Body of pancreas (tissue), 4 donors: Measurements from ENCODE around the gene PSD4. TPM values are rescaled to one million over a fixed set of nuclear protein-coding genes. Genes with fewer than 3 reads are reported as not detected.

ENCODE experiments used
- ATAC-seq: fragments of 150-250 bp; one replicate; pipeline ENCODE4 v1.9.1; 2016
- DNase-seq, 4 donors: peaks; one replicate each; pipeline ENCODE4 v3.0.0-alpha.2; 2019
- H3K27ac ChIP-seq, 4 donors: fragments of 200-600 bp; sonication (generic); 1 replicate in 3 of 4; 2 replicates in 1 of 4; pipeline versions ENCODE4 v1.5.1 to v1.6.1; 2016 to 2019; ENCODE audit warnings: mild to moderate bottlenecking in 1 of 4, mixed read lengths in 1 of 4, moderate library complexity in 1 of 4
- H3K27me3 ChIP-seq, 2 donors: fragments of 200-600 bp; sonication (generic); one replicate each; pipeline ENCODE4 v1.6.0; 2016; ENCODE audit warnings: mild to moderate bottlenecking in 1 of 2
- H3K36me3 ChIP-seq, 2 donors: fragments of 200-600 bp; sonication (generic); replicated peaks in 1 of 2; 2 replicates each; pipeline ENCODE4 v1.5.1; 2016; ENCODE audit warnings: low read depth in 2 of 2; ENCODE audit not compliant: insufficient read depth in 1 of 2
- H3K4me1 ChIP-seq: fragments of 200-600 bp; sonication (generic); one replicate; pipeline ENCODE4 v1.6.0; 2016
- H3K4me3 ChIP-seq, 2 donors: fragments of 200-600 bp; sonication (generic); 1 replicate in 1 of 2; 2 replicates in 1 of 2; pipeline ENCODE4 v1.5.1; 2016 to 2019
- H3K9me3 ChIP-seq, 3 donors: fragments of 200-600 bp; sonication (generic); 1 replicate in 2 of 3; 2 replicates in 1 of 3; pipeline ENCODE4 v1.5.1; 2016
- POLR2A ChIP-seq, 3 donors: fragments of 450-650 bp; IDR thresholded peaks; one replicate each; pipeline ENCODE4 v1.6.1; 2016; ENCODE audit warnings: antibody characterized with exemption in 3 of 3, mild to moderate bottlenecking in 2 of 3
- WGBS, 2 donors: methylation state at CpG; one replicate each; pipeline ENCODE4 v1.1.5; 2017; 5-methylcytosine and 5-hydroxymethylcytosine counted together
- intact Hi-C: fragments of 100-400 bp; cut with DNase I; formaldehyde crosslinking; loops from one replicate; pipeline ENCODE4 v1.15.1; 2023
- total RNA-seq, 2 donors: library from RNA; depleted of rRNA; stranded (reverse); fragments of >200 nt; gene quantifications; one replicate each; pipeline ENCODE4 v1.1.0, GENCODE V29; 2016
- TF ChIP-seq, protein P1 (sequence below), 7 experiments: fragments of 450-650 bp in 4 of 7; fragments of 200-600 bp in 3 of 7; sonication (generic) in 3 of 7; IDR thresholded peaks; one replicate each; pipeline ENCODE4 v1.5.1; 2016 to 2019; ENCODE audit warnings: antibody characterized with exemption in 7 of 7

The PSD4 gene
- total RNA-seq, 2 donors from 2014 or later: 40.5 to 83.4 TPM

GRCh38 chr2:113213061-113213930, 39.5 kb downstream of the PSD4 start:
- Histone ChIP-seq H3K36me3 (no peaks in the 10 kb centered on the region), H3K4me3 (no peak overlapping the region), H3K9me3 (no peaks in the 10 kb centered on the region), H3K27ac (no peak overlapping the region), H3K4me1 (peaks cover 22% of the 10 kb centered on the region), H3K27me3 (no peaks in the 10 kb centered on the region)
- 89 to 93% methylated on average over 14 of the region's 14 CpGs for WGBS, 2 donors
- intact Hi-C loops: no loop called here
- ATAC-seq (no peak), DNase-seq (no peak)
- no peak for TF ChIP-seq POLR2A (IDR thresholded peaks at IDR 0.05)
- TF ChIP-seq, protein P1, sequence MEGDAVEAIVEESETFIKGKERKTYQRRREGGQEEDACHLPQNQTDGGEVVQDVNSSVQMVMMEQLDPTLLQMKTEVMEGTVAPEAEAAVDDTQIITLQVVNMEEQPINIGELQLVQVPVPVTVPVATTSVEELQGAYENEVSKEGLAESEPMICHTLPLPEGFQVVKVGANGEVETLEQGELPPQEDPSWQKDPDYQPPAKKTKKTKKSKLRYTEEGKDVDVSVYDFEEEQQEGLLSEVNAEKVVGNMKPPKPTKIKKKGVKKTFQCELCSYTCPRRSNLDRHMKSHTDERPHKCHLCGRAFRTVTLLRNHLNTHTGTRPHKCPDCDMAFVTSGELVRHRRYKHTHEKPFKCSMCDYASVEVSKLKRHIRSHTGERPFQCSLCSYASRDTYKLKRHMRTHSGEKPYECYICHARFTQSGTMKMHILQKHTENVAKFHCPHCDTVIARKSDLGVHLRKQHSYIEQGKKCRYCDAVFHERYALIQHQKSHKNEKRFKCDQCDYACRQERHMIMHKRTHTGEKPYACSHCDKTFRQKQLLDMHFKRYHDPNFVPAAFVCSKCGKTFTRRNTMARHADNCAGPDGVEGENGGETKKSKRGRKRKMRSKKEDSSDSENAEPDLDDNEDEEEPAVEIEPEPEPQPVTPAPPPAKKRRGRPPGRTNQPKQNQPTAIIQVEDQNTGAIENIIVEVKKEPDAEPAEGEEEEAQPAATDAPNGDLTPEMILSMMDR (IDR thresholded peaks at IDR 0.05): no peak

GRCh38 chr2:113214141-113214540, 40.4 kb downstream of the PSD4 start:
- Histone ChIP-seq H3K4me1 (peaks cover 31% of the 10 kb centered on the region), H3K27me3 (no peaks in the 10 kb centered on the region), H3K9me3 (no peaks in the 10 kb centered on the region), H3K27ac (no peak overlapping the region), H3K36me3 (no peaks in the 10 kb centered on the region), H3K4me3 (no peak overlapping the region)
- WGBS, 2 donors: 82 to 89% methylated on average over 4 of the region's 4 CpGs
- TF ChIP-seq POLR2A (IDR thresholded peaks at IDR 0.05): no peak
- TF ChIP-seq, protein P1 (IDR thresholded peaks at IDR 0.05): no peak
- intact Hi-C loops: no loop called here
- DNase-seq (no peak), ATAC-seq (no peak)

DNA sequence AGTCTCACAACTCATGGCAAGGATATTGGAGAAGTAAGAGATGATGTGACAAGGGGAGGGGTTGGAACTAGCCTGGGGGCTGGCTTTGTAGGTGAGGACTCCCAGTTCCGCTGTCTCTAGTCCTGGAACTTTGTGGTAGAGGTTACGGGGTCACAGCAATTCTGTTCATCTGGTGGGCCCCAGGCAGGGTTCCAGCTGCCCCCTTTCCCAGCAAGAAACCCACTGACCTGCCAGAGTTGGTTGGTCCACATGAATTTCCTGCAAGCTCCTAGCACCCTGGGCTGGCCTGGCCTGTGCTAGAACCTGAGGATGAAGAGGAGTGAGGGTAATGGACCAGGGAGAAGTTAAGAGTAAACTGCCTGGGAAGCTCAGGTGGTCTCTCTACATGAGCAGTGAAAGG, 41.3 kb downstream of the PSD4 start:
- intact Hi-C loops: no loop called here
- Histone ChIP-seq H3K36me3 (no peaks in the 10 kb centered on the region), H3K27ac (no peak overlapping the region), H3K27me3 (no peaks in the 10 kb centered on the region), H3K4me1 (peaks cover 40% of the 10 kb centered on the region), H3K9me3 (no peaks in the 10 kb centered on the region), H3K4me3 (no peak overlapping the region)
- ATAC-seq: no peak
- no peak for TF ChIP-seq POLR2A (IDR thresholded peaks at IDR 0.05)
- TF ChIP-seq, protein P1 (IDR thresholded peaks at IDR 0.05): no peak
- DNase-seq: no peak
- 90 to 100% methylated on average over 2 of the region's 2 CpGs for WGBS, 2 donors

- Histone ChIP-seq H3K9me3 (no peaks in the 10 kb centered on the region), H3K27ac (no peak overlapping the region), H3K36me3 (no peaks in the 10 kb centered on the region), H3K4me1 (peaks cover 41% of the 10 kb centered on the region), H3K27me3 (no peaks in the 10 kb centered on the region), H3K4me3 (no peak overlapping the region)
- WGBS, 2 donors: 83 to 95% methylated on average over 2 of the region's 2 CpGs
- intact Hi-C loops: no loop called here
- TF ChIP-seq, protein P1 (IDR thresholded peaks at IDR 0.05): no peak
- TF ChIP-seq POLR2A (IDR thresholded peaks at IDR 0.05): no peak
- DNase-seq (no peak), ATAC-seq (no peak)
Observed at GRCh38 chr2:113216321-113216720, 42.5 kb downstream of the PSD4 start.
